Loucy (cell line): Measurements from ENCODE around the gene NAP1L3.

Experiments
- H2AFZ ChIP-seq: fragments of 200-600 bp; sonication (generic); 2 replicates; pipeline ENCODE4 v1.6.0; 2016; ENCODE audit warnings: antibody characterized with exemption, mild to moderate bottlenecking, low read length, moderate library complexity
- H3F3A ChIP-seq: fragments of 200-600 bp; 2 replicates; pipeline ENCODE4 v1.6.0; 2016; ENCODE audit warnings: antibody characterized with exemption, low read depth, mild to moderate bottlenecking
- H3K27me3 ChIP-seq: fragments of 200-600 bp; sonication (generic); 2 replicates; pipeline ENCODE4 v1.6.1; 2014; ENCODE audit warnings: low read length, mild to moderate bottlenecking; ENCODE audit not compliant: insufficient read depth, poor library complexity, severe bottlenecking
- H3K36me3 ChIP-seq: fragments of 200-600 bp; sonication (generic); 2 replicates; pipeline ENCODE4 v1.6.1; 2016; ENCODE audit warnings: low read length; ENCODE audit not compliant: insufficient read depth
- H3K4me1 ChIP-seq: fragments of 200-600 bp; sonication (generic); 2 replicates; pipeline ENCODE4 v1.5.1; 2014; ENCODE audit warnings: low read length, mild to moderate bottlenecking; ENCODE audit not compliant: insufficient read depth, poor library complexity, severe bottlenecking
- H3K4me2 ChIP-seq: fragments of 200-600 bp; sonication (generic); 2 replicates; pipeline ENCODE4 v1.6.0; 2014; ENCODE audit warnings: antibody characterized with exemption, low read length, low read depth, mild to moderate bottlenecking; ENCODE audit not compliant: poor library complexity, severe bottlenecking
- H3K4me3 ChIP-seq: fragments of 200-600 bp; sonication (generic); 2 replicates; pipeline ENCODE4 v1.5.1; 2014; ENCODE audit warnings: low read length, mild to moderate bottlenecking, mixed read lengths; ENCODE audit not compliant: poor library complexity, severe bottlenecking
- H3K79me2 ChIP-seq: fragments of 200-600 bp; sonication (generic); 2 replicates; pipeline ENCODE4 v1.6.1; 2014; ENCODE audit warnings: low read length; ENCODE audit not compliant: insufficient read depth
- H3K9ac ChIP-seq: fragments of 200-600 bp; sonication (generic); 2 replicates; pipeline ENCODE4 v1.6.0; 2014; ENCODE audit warnings: mild to moderate bottlenecking, low read depth, low read length, moderate library complexity; ENCODE audit not compliant: poor library complexity, severe bottlenecking
- H3K9me2 ChIP-seq: fragments of 200-600 bp; sonication (generic); replicated peaks from 2 replicates; pipeline ENCODE4 v1.6.1; 2016; ENCODE audit warnings: low read depth, low read length, mixed read lengths
- H3K9me3 ChIP-seq: fragments of 200-600 bp; sonication (generic); 2 replicates; pipeline ENCODE4 v1.6.1; 2014; ENCODE audit warnings: mild to moderate bottlenecking, antibody characterized with exemption, low read length, low read depth; ENCODE audit not compliant: insufficient read depth
- H4K20me1 ChIP-seq: fragments of 200-600 bp; sonication (generic); 2 replicates; pipeline ENCODE4 v1.6.0; 2014; ENCODE audit warnings: antibody characterized with exemption, low read length, mild to moderate bottlenecking; ENCODE audit not compliant: insufficient read depth, poor library complexity, severe bottlenecking
- CTCF ChIP-seq: fragments of 200-600 bp; sonication (generic); conservative IDR thresholded peaks from 2 replicates; pipeline ENCODE4 v1.5.1; 2014; ENCODE audit warnings: mild to moderate bottlenecking, antibody characterized with exemption, low read length
- EZH2phosphoT487 ChIP-seq: fragments of 200-600 bp; IDR thresholded peaks from 2 replicates; pipeline ENCODE4 v1.6.1; 2018; ENCODE audit warnings: antibody characterized with exemption, mild to moderate bottlenecking, moderate library complexity, borderline replicate concordance

The NAP1L3 gene

GRCh38 chrX:93695981-93696380 is 22.6 kb upstream of the NAP1L3 start:
- TF ChIP-seq EZH2phosphoT487: no peak
- no peak for TF ChIP-seq CTCF
- Histone ChIP-seq H3K9me2 (no peaks in the 10 kb centered on the region), H3K9me3 (no peaks in the 10 kb centered on the region), H3F3A (no peaks in the 10 kb centered on the region), H3K27me3 (no peaks in the 10 kb centered on the region), H4K20me1 (no peaks in the 10 kb centered on the region), H3K79me2 (no peaks in the 10 kb centered on the region), H3K9ac (no peak overlapping the region), H3K4me3 (no peak overlapping the region), H3K4me2 (no peak overlapping the region), H3K36me3 (no peaks in the 10 kb centered on the region), H3K4me1 (no peaks in the 10 kb centered on the region), H2AFZ (no peak overlapping the region)

GRCh38 chrX:93673869-93674271 is 492 bp upstream of the NAP1L3 start, which contains the start of gene FAM133A:
Gene FAM133A, plus strand, starts transcription at chrX:93674206. Its CDS starts 35,214 bp downstream, at chrX:93709420.
- Histone ChIP-seq H2AFZ (no peak within 1 kb of the TSS), H3F3A (no peaks in the 10 kb centered on the region), H3K27me3 (no peaks in the 10 kb centered on the region), H3K79me2 (no peaks in the 10 kb centered on the region), H3K9ac (no peak within 1 kb of the TSS), H3K9me3 (no peaks in the 10 kb centered on the region), H3K4me1 (no peaks in the 10 kb centered on the region), H3K36me3 (no peaks in the 10 kb centered on the region), H3K9me2 (no peaks in the 10 kb centered on the region), H3K4me2 (no peak within 1 kb of the TSS), H4K20me1 (no peaks in the 10 kb centered on the region), H3K4me3 (no peak within 1 kb of the TSS)
- TF ChIP-seq CTCF (no peak), EZH2phosphoT487 (no peak)

- no peaks in the 10 kb centered on the region for H3F3A ChIP-seq
- H3K4me1 ChIP-seq: no peaks in the 10 kb centered on the region
- H3K4me3 ChIP-seq: no peak overlapping the region
- H3K79me2 ChIP-seq: no peaks in the 10 kb centered on the region
- TF ChIP-seq EZH2phosphoT487 (no peak), CTCF (no peak)
- H3K36me3 ChIP-seq: no peaks in the 10 kb centered on the region
- no peaks in the 10 kb centered on the region for H3K9me2 ChIP-seq
- H3K9me3 ChIP-seq: no peaks in the 10 kb centered on the region
- H3K4me2 ChIP-seq: no peak overlapping the region
- H4K20me1 ChIP-seq: no peaks in the 10 kb centered on the region
- no peak overlapping the region for H3K9ac ChIP-seq
- no peaks in the 10 kb centered on the region for H3K27me3 ChIP-seq
- H2AFZ ChIP-seq: no peak overlapping the region
Measured at GRCh38 chrX:93660575-93660974, 12.8 kb downstream of the NAP1L3 start.
